Vagina (tissue), 2 donors: ENCODE measurements around the gene PKD1. TPM values are rescaled to one million over a fixed set of nuclear protein-coding genes. Genes with fewer than 3 reads are reported as not detected.

Experiments
- DNase-seq, 2 donors: peaks; one replicate each; pipeline ENCODE4 v3.0.0-alpha.2; 2017; ENCODE audit errors: extremely low spot score in 2 of 2
- H3K27ac ChIP-seq: fragments of 200-600 bp; sonication (generic); one replicate; pipeline ENCODE4 v1.5.1; 2019
- H3K27me3 ChIP-seq: fragments of 200-600 bp; sonication (generic); one replicate; pipeline ENCODE4 v1.5.1; 2019
- H3K36me3 ChIP-seq, 2 donors: fragments of 200-600 bp; sonication (generic); one replicate each; pipeline ENCODE4 v1.5.1; 2017 to 2019
- H3K4me1 ChIP-seq: fragments of 200-600 bp; sonication (generic); one replicate; pipeline ENCODE4 v1.5.1; 2019
- H3K4me3 ChIP-seq, 2 donors: fragments of 200-600 bp; sonication (generic); 1 replicate in 1 of 2; 2 replicates in 1 of 2; pipeline ENCODE4 v1.5.1; 2016 to 2019
- H3K9me3 ChIP-seq: fragments of 200-600 bp; sonication (generic); one replicate; pipeline ENCODE4 v1.5.1; 2019
- CTCF ChIP-seq, 3 experiments: fragments of 450-650 bp in 2 of 3; fragments of 200-600 bp in 1 of 3; sonication (generic) in 1 of 3; IDR thresholded peaks; one replicate each; pipeline ENCODE4 v1.5.1; 2017 to 2019; ENCODE audit warnings: antibody characterized with exemption in 3 of 3, mild to moderate bottlenecking in 2 of 3, moderate library complexity in 2 of 3
- POLR2A ChIP-seq, 2 donors: fragments of 450-650 bp; IDR thresholded peaks; one replicate each; pipeline ENCODE4 v1.6.1; 2017; ENCODE audit warnings: antibody characterized with exemption in 2 of 2, mild to moderate bottlenecking in 2 of 2, moderate library complexity in 2 of 2
- POLR2AphosphoS5 ChIP-seq, 2 donors: sonication (generic); formaldehyde crosslinking; IDR thresholded peaks; one replicate each; pipeline ENCODE4 v1.9.0; 2017; ENCODE audit warnings: antibody characterized with exemption in 2 of 2, mild to moderate bottlenecking in 2 of 2, low read depth in 1 of 2; ENCODE audit not compliant: insufficient read depth in 1 of 2
- intact Hi-C: fragments of 100-400 bp; cut with DNase I; formaldehyde crosslinking; loops from one replicate; pipeline ENCODE4 v1.15.1; 2023
- microRNA counts, 2 donors: library from miRNA; unstranded; fragments of <30 nt; microRNA quantifications; one replicate each; lab custom pipeline; 2016 to 2017
- microRNA-seq: library from miRNA; unstranded; fragments of <30 nt; microRNA quantifications from one replicate; pipeline ENCODE4, GENCODE V29; 2017; ENCODE audit warnings: borderline number of aligned reads, borderline replicate concordance
- small RNA-seq: library from RNA; depleted of rRNA; stranded (forward); fragments of <200 nt; gene quantifications from one replicate; pipeline ENCODE3, GENCODE V24; 2016
- total RNA-seq: library from RNA; depleted of rRNA; stranded (reverse); fragments of >200 nt; gene quantifications from one replicate; pipeline ENCODE4 v1.2.3, GENCODE V29; 2016

Gene PKD1
- total RNA-seq, 1 donor from 2014 or later = 153 TPM

GRCh38 chr16:2040041-2040786, 95.5 kb downstream of the PKD1 start:
- Histone ChIP-seq H3K4me3 (peak overlapping the region in 1 of 2 donors; percentile 18), H3K36me3 (peaks cover 0 to 8% of the 10 kb centered on the region in 2 donors), H3K27me3 (no peaks in the 10 kb centered on the region), H3K4me1 (peaks cover 85% of the 10 kb centered on the region), H3K27ac (peak overlapping the region; percentile 91), H3K9me3 (no peaks in the 10 kb centered on the region)
- intact Hi-C loops = loop anchor here (10.0 kb wide), 1 partner anchor 885 kb away; the partner anchor contains the start of gene CACNA1H
- DNase-seq = no peak
- TF ChIP-seq POLR2AphosphoS5 (IDR thresholded peaks at IDR 0.05; ENCODE audit: insufficient read depth in 1 of 2, low read depth in 1 of 2) (no peak), CTCF (IDR thresholded peaks at IDR 0.05) (no peak), POLR2A (IDR thresholded peaks at IDR 0.05) (no peak)

- no peaks in the 10 kb centered on the region for H3K9me3 ChIP-seq
- H3K4me3 ChIP-seq = peak overlapping the region in 1 of 2 donors; percentile 18
- H3K36me3 ChIP-seq = peaks cover 0 to 8% of the 10 kb centered on the region in 2 donors
- peaks cover 92% of the 10 kb centered on the region for H3K4me1 ChIP-seq
- H3K27me3 ChIP-seq = no peaks in the 10 kb centered on the region
- DNase-seq = no peak
- TF ChIP-seq CTCF (IDR thresholded peaks at IDR 0.05) (no peak), POLR2A (IDR thresholded peaks at IDR 0.05) (no peak), POLR2AphosphoS5 (IDR thresholded peaks at IDR 0.05; ENCODE audit: insufficient read depth in 1 of 2, low read depth in 1 of 2) (peak in 1 of 2 donors; percentile 62)
- intact Hi-C loops = loop anchor here (10.0 kb wide), 1 partner anchor 885 kb away; the partner anchor contains the start of gene CACNA1H
- H3K27ac ChIP-seq = peak overlapping the region; percentile 91
These were observed 96.2 kb downstream of the PKD1 start for GRCh38 chr16:2039274-2040031.

MicroRNAs encoded within 50 kb of the gene (microRNA counts, 767-probe panel; counts per million panel counts)
- microRNA hsa-miR-1225-3p (lab: Ali Mortazavi, UCI) (238 to 261 counts per million in 2 donors), microRNA hsa-miR-1225-5p (lab: Ali Mortazavi, UCI) (238 to 261 counts per million in 2 donors), microRNA hsa-miR-3180 (lab: Ali Mortazavi, UCI) (238 to 261 counts per million in 2 donors), microRNA hsa-miR-4516 (lab: Ali Mortazavi, UCI) (238 to 4,518 counts per million in 2 donors)

Small RNAs within 50 kb of the gene (microRNA-seq; reads per million reads assigned to microRNA genes)
- not detected for gene MIR1225
- gene MIR3180-5 = not detected
- not detected for gene MIR4516
- not detected for gene MIR6511B1

Small RNAs within 50 kb of the gene (small RNA-seq; reads per million reads assigned to genes)
- gene MIR1225 = 2.9 reads per million, percentile 74 among the genes with 10 or more reads in this experiment
- gene MIR3180-5 = not detected
- gene MIR4516 = not detected
- gene RF00019 = not detected
- not detected for gene SNORD60

Other genes starting within 250 kb of the PKD1 start
- 4.4 TPM for gene HS3ST6, start 217.5 kb downstream of the PKD1 start, total RNA-seq
- gene MSRB1, start 192.7 kb downstream of the PKD1 start, total RNA-seq = 53.0 TPM
- gene RPL3L, start 181.2 kb downstream of the PKD1 start, total RNA-seq = not detected
- 132 TPM for gene NDUFB10, start 176.4 kb downstream of the PKD1 start, total RNA-seq
- 3,117 TPM for gene RPS2, start 171.1 kb downstream of the PKD1 start, total RNA-seq
- not detected for gene RNF151, start 169.0 kb downstream of the PKD1 start, total RNA-seq
- gene TBL3, start 163.8 kb downstream of the PKD1 start, total RNA-seq = 44.2 TPM
- gene NOXO1, start 154.4 kb downstream of the PKD1 start, total RNA-seq = 1.2 TPM
- gene GFER, start 151.7 kb downstream of the PKD1 start, total RNA-seq = 11.5 TPM
- 8.3 TPM for gene SYNGR3, start 145.9 kb downstream of the PKD1 start, total RNA-seq
- gene ZNF598, start 126.1 kb downstream of the PKD1 start, total RNA-seq = 51.8 TPM
- gene NPW, start 116.1 kb downstream of the PKD1 start, total RNA-seq = not detected
- 44.7 TPM for gene NHERF2, start 109.0 kb downstream of the PKD1 start, total RNA-seq
- 28.5 TPM for gene NTHL1, start 88.1 kb downstream of the PKD1 start, total RNA-seq
- gene TSC2, start 87.9 kb downstream of the PKD1 start, total RNA-seq = 78.6 TPM
- gene RAB26, start 12.7 kb upstream of the PKD1 start, total RNA-seq = 1.5 TPM
- gene TRAF7, start 19.9 kb upstream of the PKD1 start, total RNA-seq = 38.8 TPM
- gene CASKIN1, start 60.7 kb upstream of the PKD1 start, total RNA-seq = 0.25 TPM
- gene MLST8, start 69.6 kb upstream of the PKD1 start, total RNA-seq = 51.6 TPM
- gene BRICD5, start 75.0 kb upstream of the PKD1 start, total RNA-seq = 9.6 TPM
- gene PGP, start 78.9 kb upstream of the PKD1 start, total RNA-seq = 15.5 TPM
- 70.0 TPM for gene E4F1, start 87.7 kb upstream of the PKD1 start, total RNA-seq
- 0.74 TPM for gene DNASE1L2, start 100.5 kb upstream of the PKD1 start, total RNA-seq
- gene ECI1, start 115.7 kb upstream of the PKD1 start, total RNA-seq = 72.9 TPM
- gene RNPS1, start 132.2 kb upstream of the PKD1 start, total RNA-seq = 130 TPM
- 5.4 TPM for gene ABCA3, start 204.8 kb upstream of the PKD1 start, total RNA-seq